Fibroblast of skin of scalp (primary cell): ENCODE measurements around the gene ZNF385B.

ENCODE experiments used
- DNase-seq: peaks from one replicate; pipeline ENCODE4 v3.0.0-alpha.2; 2013

Gene ZNF385B

DNA sequence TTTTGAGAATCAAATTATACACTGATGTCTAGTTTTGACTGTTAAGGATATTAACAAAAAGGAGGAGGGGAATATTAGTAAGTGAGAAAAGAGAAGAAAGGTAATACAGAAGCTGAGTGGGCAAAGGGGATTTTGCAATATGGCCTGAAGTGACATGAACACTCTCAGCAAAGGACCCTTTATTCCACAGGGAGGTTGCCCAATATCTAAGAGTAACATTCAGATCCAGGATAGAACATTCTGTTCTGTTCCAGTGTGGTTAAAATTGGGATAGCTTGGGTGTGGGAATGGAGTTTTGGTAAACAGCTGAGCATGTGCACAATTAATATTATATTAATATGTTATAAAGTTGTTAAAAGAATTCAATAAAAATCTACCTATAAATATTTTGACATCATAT lies 120.1 kb downstream of the ZNF385B start:
- DNase-seq: no peak

GRCh38 chr2:179729966-179730365 lies 131.4 kb downstream of the ZNF385B start:
- no peak for DNase-seq

DNA sequence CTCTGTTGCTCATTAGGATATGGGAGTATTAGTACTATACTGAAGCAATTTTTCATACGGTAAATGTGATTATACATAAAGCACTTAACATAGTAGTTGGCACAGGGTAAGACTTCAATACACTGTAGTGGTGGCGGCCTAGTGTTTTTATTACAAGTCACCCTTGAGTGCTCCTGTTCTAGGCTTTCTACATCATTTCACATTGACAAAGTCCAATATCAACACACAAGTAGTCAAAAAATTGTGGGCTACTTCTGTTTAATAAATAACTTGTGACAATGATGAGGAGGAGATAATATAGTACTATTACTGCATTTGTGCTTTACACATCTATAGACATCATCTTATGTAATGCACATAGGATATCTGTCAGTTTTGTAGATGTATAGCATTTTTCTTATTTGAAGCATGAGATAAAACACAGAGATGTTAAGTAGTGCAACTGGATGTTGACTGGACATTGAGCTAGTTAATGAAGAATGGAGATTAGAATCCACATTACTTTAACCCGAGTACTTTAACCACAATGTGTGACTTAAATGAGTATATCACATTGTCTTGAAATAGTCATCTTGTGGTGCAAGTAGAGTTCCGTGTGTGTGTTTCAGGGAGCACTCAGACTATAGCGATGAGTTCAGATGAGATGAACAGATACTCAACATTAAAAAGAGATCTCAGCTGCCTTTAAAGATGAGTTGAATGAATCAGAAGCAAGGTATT lies 134.8 kb downstream of the ZNF385B start:
- DNase-seq: no peak

DNA sequence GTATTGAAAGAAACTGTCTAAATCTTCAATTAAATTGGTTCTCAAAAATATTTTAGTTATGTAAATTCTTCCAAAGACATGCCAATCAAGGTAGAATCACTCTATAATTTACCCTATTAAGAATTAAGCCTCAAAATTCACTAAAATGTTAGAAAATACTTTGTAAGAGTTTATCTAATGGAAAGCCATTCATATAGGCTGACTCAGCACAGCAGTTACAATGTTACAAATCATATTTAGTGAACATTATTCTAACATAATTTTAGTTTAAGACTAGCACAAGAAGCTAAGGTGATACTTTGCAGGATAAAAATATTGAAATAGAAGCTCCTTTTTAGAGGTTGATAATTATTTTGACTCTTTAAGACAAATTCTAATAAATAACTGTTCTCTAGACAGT lies 137.0 kb downstream of the ZNF385B start:
- no peak for DNase-seq

DNA sequence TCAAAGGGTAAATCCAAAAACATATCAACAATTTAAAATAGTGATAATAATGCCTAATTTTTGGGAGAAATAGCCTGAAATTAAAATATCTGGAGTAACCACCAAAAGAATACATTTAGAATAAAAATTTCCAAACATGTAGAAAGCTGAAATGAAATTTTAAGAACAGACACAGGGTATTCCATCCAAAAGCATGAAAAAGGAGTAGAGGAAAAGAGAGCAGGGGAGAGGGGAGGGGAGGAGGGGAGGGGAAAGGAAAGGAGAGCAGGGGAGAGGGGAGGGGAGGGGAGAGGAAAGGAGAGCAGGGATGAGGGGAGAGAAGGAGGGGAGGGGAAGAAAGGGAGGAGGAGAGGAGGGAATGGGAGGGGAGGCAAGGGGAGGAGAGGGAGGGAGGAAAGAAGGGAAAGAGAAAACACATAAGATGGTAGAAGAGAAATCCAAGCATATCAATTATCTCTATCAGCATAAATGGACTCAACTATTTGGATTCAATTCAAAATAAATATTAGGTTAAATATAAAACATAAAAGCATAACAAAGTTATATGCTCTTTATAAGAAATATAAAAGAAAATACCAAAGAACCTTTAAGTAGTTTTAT lies 141.1 kb downstream of the ZNF385B start:
- DNase-seq: no peak

GRCh38 chr2:179715871-179716270 lies 145.5 kb downstream of the ZNF385B start:
- no peak for DNase-seq

DNA sequence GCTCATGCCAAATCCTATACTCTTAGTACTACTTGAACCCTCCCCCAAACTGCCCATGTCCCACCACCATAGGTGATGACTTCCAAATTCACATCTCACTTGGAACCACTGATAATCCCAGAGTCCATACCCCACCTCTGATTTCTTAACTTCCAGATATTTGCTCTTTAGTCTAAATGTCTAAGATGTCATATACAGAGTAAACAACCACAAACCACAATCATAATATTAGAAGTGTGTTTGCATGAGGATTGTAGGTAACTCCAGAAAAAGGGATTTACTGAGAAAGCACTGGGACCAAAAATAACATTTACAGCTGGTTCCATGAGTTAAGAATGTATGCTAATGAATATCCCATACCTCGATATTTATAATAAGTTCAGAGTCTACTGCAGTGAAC lies 146.2 kb downstream of the ZNF385B start:
- DNase-seq: no peak

- no peak for DNase-seq
Measured at GRCh38 chr2:179712825-179713224, 148.6 kb downstream of the ZNF385B start.

DNA sequence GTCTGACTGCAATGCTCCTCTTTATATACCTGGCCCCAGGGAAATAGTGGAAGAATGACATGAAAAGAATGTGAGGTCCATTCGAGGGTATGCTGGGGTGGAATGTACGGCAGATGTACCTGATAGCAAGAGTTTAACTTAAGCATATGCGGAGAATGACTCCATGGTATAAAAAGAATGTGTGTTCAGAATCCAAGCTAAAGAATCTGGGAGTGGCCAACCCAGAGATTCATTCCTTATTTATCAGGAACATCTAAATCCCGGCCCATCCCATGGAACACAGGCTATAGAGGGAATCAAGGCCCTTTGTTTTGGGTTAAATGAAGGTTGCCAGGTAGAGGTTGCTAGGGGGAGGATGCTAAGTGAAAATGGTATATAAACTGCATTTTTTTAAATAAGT lies 150.0 kb downstream of the ZNF385B start:
- DNase-seq: no peak

- no peak for DNase-seq
Measured at GRCh38 chr2:179703702-179704101, 157.7 kb downstream of the ZNF385B start.

GRCh38 chr2:179702912-179703311 lies 158.5 kb downstream of the ZNF385B start:
- no peak for DNase-seq

GRCh38 chr2:179701524-179702110 lies 159.8 kb downstream of the ZNF385B start:
- peak; percentile 18 for DNase-seq

DNA sequence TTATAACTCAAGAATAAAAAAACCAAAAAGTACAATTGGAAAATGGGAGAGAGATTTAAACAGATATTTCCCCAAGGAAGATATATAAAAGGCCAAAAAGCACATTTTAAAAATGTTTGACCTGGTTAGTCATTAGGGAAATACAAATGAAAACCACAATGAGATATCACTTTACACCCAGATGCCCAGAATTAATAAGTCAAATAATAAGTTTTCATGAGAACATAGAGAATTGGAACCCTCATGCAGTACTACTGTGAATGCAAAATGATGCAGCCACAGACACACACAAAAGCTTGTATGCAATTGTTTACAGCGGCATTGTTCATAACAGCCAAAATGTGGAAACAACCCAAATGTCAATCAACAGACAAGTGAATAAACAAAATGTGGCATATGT lies 165.9 kb downstream of the ZNF385B start:
- no peak for DNase-seq

GRCh38 chr2:179694963-179695362 lies 166.4 kb downstream of the ZNF385B start:
- no peak for DNase-seq

DNA sequence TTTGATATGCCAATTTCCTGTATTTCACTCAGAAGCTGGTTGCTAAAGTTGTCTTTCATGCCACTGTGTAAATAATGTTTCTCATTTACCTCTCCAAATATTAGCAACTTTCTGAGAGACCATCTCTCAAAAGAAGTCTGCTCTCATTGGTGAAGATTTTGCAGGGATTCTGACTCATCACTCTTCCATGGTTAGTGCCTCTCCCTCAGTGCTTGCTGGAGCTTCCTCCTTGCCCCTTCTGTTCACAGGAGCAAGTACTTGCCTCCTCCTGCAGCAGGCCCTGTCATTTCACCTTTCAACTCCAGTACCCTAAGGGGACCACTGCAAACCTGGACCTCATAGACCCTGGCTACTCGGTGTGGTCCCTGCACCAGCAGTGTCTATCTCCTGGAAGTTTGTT lies 168.8 kb downstream of the ZNF385B start:
- no peak for DNase-seq

DNA sequence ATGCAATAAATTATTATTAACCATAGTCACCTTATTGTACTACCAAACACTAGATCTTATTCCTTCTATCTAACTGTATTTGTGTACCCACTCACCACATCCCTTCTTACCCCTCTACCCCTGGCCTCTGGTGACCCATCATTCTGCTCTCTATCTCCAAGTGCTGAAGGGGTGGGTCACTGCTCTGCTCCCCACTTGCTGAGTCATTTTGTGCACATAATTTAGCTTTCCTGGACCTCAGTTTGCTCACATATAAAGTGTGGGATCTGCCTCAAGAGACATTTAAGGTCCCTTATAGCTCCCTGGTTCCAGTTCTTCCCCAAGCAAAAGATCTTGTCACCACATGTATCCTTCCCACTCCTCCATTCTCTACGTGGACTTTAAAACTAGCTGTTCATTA lies 169.4 kb downstream of the ZNF385B start:
- DNase-seq: no peak

- no peak for DNase-seq
Measured at GRCh38 chr2:179691235-179691634, 170.2 kb downstream of the ZNF385B start.

DNA sequence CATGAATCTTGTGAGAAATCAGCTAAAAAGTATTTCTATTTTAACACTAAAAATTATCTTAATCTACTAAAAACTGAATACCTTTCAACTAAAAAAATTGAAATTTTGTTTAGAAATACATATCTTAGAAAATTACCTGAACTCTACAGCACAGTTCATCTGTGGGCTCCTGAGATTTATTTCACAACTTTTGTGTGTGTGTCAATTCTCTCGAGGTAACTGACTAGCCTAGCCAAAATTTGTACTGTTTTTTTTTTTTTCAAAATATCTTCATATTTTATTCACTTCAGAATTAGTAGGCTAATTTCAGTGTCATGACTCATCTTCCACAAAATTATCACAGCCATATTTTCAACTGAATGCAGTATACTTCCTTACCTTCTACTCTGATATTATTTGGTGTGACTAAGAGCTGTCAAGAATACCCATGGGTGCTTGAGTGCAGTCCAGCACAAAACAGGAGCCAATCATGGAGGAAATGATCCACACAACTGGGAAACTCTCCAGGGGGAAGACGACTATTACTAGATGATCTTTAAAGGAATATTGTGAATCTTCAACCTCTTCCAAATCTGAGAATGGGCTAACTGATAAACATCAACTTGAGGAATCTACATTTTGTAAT lies 174.6 kb downstream of the ZNF385B start:
- peak; percentile 40 for DNase-seq

DNA sequence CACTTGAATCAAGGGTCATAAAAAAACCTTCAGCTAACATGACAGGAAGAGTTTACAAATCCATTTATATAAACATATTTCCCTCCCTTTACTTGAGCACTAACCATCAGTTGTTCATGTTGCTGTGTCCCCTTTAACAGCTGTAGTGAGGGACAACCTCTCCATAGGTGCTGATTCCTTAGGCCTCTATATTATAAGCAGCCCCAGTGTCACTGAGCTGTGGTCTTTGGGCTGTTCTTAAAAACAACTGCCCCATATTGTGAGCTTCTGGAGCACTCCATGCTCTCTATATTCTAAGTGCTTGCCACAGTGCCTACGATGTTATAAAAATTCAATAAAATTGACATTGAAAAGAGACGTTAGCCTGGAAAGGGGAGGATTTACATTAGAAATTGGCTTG lies 175.3 kb downstream of the ZNF385B start:
- DNase-seq: no peak

DNA sequence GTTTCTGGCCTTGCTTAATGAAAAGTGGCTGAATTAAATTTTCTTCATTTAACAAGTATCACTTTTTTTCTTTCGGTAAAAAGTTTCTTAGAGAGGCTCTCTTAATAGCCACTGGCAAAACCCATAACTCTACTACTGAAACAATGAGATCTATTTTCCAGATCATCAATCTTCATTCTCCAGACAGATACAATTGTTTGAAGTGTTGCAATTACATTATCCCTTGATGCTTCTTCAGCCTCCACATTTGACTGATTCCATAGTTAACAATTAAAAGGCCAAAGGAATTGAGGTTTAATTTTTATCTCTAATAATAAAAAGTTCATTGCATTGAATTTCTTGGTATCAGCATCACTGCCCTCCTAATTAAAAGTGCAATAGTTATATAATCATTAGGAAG lies 176.3 kb downstream of the ZNF385B start:
- DNase-seq: no peak

- DNase-seq: no peak
Measured at GRCh38 chr2:179682756-179683155, 178.7 kb downstream of the ZNF385B start.

- DNase-seq: no peak
Measured at GRCh38 chr2:179677746-179678505, 183.5 kb downstream of the ZNF385B start.

GRCh38 chr2:179677077-179677688 lies 184.2 kb downstream of the ZNF385B start:
- DNase-seq: no peak
